Measurements from ENCODE around the gene ANKRD11.
"Not testable (repeated sequence)": the region's sequence is repeated elsewhere in the genome, so short reads cannot be mapped to it uniquely, and the experiment has no call there.

Gene ANKRD11

GRCh38 chr16:89363621-89364393 lies 126.6 kb downstream of the ANKRD11 start:
- DNase-seq (ENCODE audit: low spot score), result no peak

- DNase-seq (ENCODE audit: low spot score), result not testable (repeated sequence)
Observed at GRCh38 chr16:89362540-89363223, 127.7 kb downstream of the ANKRD11 start.

- DNase-seq (ENCODE audit: low spot score), result no peak
Observed at GRCh38 chr16:89361751-89362539, 128.4 kb downstream of the ANKRD11 start.

GRCh38 chr16:89360760-89361435 lies 129.5 kb downstream of the ANKRD11 start:
- no peak for DNase-seq (ENCODE audit: low spot score)

GRCh38 chr16:89359264-89360147 lies 130.9 kb downstream of the ANKRD11 start:
- DNase-seq (ENCODE audit: low spot score), result no peak

GRCh38 chr16:89358030-89359005 lies 132.0 kb downstream of the ANKRD11 start:
- DNase-seq (ENCODE audit: low spot score), result no peak

GRCh38 chr16:89357055-89357816 lies 133.1 kb downstream of the ANKRD11 start:
- no peak for DNase-seq (ENCODE audit: low spot score)

- DNase-seq (ENCODE audit: low spot score), result no peak
Observed at GRCh38 chr16:89355686-89356085, 134.7 kb downstream of the ANKRD11 start.

GRCh38 chr16:89355007-89355406 lies 135.4 kb downstream of the ANKRD11 start:
- no peak for DNase-seq (ENCODE audit: low spot score)

GRCh38 chr16:89354325-89354724 lies 136.0 kb downstream of the ANKRD11 start:
- no peak for DNase-seq (ENCODE audit: low spot score)

GRCh38 chr16:89352091-89352681 lies 138.2 kb downstream of the ANKRD11 start:
- no peak for DNase-seq (ENCODE audit: low spot score)

GRCh38 chr16:89351645-89352044 lies 138.7 kb downstream of the ANKRD11 start:
- no peak for DNase-seq (ENCODE audit: low spot score)

GRCh38 chr16:89350701-89351380 lies 139.5 kb downstream of the ANKRD11 start:
- DNase-seq (ENCODE audit: low spot score), result no peak

GRCh38 chr16:89349947-89350633 lies 140.3 kb downstream of the ANKRD11 start:
- no peak for DNase-seq (ENCODE audit: low spot score)

GRCh38 chr16:89347807-89348206 lies 142.6 kb downstream of the ANKRD11 start:
- DNase-seq (ENCODE audit: low spot score), result no peak

- DNase-seq (ENCODE audit: low spot score), result no peak
Observed at GRCh38 chr16:89346869-89347268, 143.5 kb downstream of the ANKRD11 start.

GRCh38 chr16:89345642-89346150 lies 144.7 kb downstream of the ANKRD11 start:
- no peak for DNase-seq (ENCODE audit: low spot score)

All from ecto neural progenitor cell (in vitro differentiated cells).